Activated CD8-positive, alpha-beta T cell treated with anti-CD3 and anti-CD28 coated beads for 36 hours (primary cell): ENCODE data around the gene NUAK2. TPM values are rescaled to one million over a fixed set of nuclear protein-coding genes. Genes with fewer than 3 reads are reported as not detected.

Source experiments
- ATAC-seq: fragments of 200-7000 bp; cut with Tn5 transposase; one replicate; pipeline ENCODE4 v1.10.0; 2021; ENCODE audit warnings: mild to moderate bottlenecking, moderate library complexity
- CTCF ChIA-PET: fragments of 350-600 bp; sonication (Branson Sonifier 250); formaldehyde crosslinking; loops from one replicate; lab custom pipeline; 2021; ENCODE audit warnings: antibody characterized with exemption; lab: Charles Lee
- POLR2A ChIA-PET: fragments of 350-600 bp; sonication (Branson Sonifier 250); formaldehyde crosslinking; loops from one replicate; lab custom pipeline; 2021; ENCODE audit warnings: antibody characterized with exemption; lab: Charles Lee
- DNase-seq: peaks from one replicate; pipeline ENCODE4 v3.0.0-alpha.2; 2020
- H3K27ac Mint-ChIP-seq: one replicate; pipeline ENCODE4 v1.8.0; 2021; ENCODE audit warnings: mild to moderate bottlenecking, mixed read lengths
- H3K27me3 Mint-ChIP-seq: one replicate; pipeline ENCODE4 v1.8.0; 2021; ENCODE audit warnings: mixed read lengths
- H3K36me3 Mint-ChIP-seq: one replicate; pipeline ENCODE4 v1.8.0; 2021; ENCODE audit warnings: low read depth, mixed read lengths
- H3K4me1 Mint-ChIP-seq: one replicate; pipeline ENCODE4 v1.8.0; 2021; ENCODE audit warnings: low read depth, mixed read lengths
- H3K4me3 Mint-ChIP-seq: one replicate; pipeline ENCODE4 v1.8.0; 2021; ENCODE audit warnings: mild to moderate bottlenecking, moderate library complexity, mixed read lengths
- H3K9me3 Mint-ChIP-seq: one replicate; pipeline ENCODE4 v1.8.0; 2021; ENCODE audit warnings: mixed read lengths
- intact Hi-C: fragments of 100-400 bp; cut with micrococcal nuclease; formaldehyde crosslinking; loops from one replicate; pipeline ENCODE4 v1.10.0; 2022
- total RNA-seq, 2 experiments: library from RNA; stranded (reverse); gene quantifications; one replicate each; pipeline ENCODE4 v1.2.3, GENCODE V29; 2021
- TF ChIP-seq, protein P1 (sequence below): fragments of 200-600 bp; IDR thresholded peaks from one replicate; pipeline ENCODE4 v1.8.0; 2022; ENCODE audit warnings: antibody characterized with exemption, mild to moderate bottlenecking

Gene NUAK2
- total RNA-seq, 2 experiments from 2014 or later: 1.9 TPM

DNA sequence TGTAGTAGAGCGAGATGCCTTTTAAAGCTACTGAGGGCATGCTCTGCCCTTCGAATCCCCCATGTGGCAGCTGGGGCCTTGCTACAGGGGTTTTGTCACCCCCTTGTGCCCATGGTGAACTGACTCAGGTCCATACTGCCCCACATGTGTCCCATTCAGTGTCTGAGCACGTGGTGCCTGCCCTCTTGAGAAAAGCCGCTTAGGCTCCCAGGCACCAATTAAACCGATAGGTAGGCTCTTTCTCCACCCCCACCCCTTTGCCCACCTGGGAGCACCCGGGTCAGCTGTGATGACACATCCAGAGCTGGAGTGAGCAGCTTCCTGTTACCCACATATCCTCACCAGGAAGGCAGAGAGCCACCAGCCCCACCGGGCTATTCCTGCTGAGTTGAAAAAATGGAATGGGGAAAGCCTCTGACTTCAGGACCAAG, 63.3 kb downstream of the NUAK2 start:
- Mint-ChIP-seq H3K36me3 (peaks cover 2% of the 10 kb centered on the region), H3K27me3 (no peaks in the 10 kb centered on the region), H3K9me3 (no peaks in the 10 kb centered on the region), H3K4me1 (peaks cover 27% of the 10 kb centered on the region), H3K27ac (no peak overlapping the region), H3K4me3 (no peak overlapping the region)
- POLR2A ChIA-PET: interaction anchor here (0.6 to 1.3 kb wide), 3 partner anchors 16 to 650 kb away, joined by 3 to 4 read pairs (median 3); no protein-coding TSS in a partner anchor
- CTCF ChIA-PET: interaction anchor here (1.0 to 14.2 kb wide), 8 partner anchors 13 to 269 kb away, joined by 3 to 411 read pairs (median 8); partner anchors contain the start of gene TMCC2
- TF ChIP-seq, protein P1, sequence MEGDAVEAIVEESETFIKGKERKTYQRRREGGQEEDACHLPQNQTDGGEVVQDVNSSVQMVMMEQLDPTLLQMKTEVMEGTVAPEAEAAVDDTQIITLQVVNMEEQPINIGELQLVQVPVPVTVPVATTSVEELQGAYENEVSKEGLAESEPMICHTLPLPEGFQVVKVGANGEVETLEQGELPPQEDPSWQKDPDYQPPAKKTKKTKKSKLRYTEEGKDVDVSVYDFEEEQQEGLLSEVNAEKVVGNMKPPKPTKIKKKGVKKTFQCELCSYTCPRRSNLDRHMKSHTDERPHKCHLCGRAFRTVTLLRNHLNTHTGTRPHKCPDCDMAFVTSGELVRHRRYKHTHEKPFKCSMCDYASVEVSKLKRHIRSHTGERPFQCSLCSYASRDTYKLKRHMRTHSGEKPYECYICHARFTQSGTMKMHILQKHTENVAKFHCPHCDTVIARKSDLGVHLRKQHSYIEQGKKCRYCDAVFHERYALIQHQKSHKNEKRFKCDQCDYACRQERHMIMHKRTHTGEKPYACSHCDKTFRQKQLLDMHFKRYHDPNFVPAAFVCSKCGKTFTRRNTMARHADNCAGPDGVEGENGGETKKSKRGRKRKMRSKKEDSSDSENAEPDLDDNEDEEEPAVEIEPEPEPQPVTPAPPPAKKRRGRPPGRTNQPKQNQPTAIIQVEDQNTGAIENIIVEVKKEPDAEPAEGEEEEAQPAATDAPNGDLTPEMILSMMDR: no peak
- DNase-seq: no peak
- ATAC-seq: no peak
- intact Hi-C loops: loop anchor here (5.0 to 10.0 kb wide), 2 partner anchors 133 to 281 kb away; partner anchors contain the start of gene RBBP5

DNA sequence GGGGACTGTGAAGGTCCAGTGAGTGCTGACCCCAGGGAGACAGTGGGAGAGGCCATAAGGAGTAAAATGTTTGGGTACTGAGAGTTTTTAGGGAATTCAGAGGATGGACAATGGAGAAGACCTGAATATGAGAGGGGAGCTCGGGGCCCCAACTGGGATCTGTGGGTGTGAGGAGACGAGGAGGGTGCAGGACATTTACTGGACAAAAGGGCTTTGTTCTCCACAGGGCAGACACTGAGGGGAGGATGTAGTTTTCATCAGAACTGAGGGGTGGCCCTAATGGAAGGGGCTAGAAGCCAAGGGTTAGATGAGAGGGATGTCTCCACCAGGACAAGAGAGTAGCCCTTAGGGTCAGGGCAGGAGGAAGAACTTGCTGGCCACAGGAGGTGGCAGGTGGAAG, 63.8 kb downstream of the NUAK2 start:
- no peaks in the 10 kb centered on the region for H3K27me3 Mint-ChIP-seq
- no peak for ATAC-seq
- CTCF ChIA-PET: interaction anchor here (1.0 to 14.2 kb wide), 8 partner anchors 14 to 268 kb away, joined by 3 to 411 read pairs (median 6); partner anchors contain the start of gene TMCC2
- TF ChIP-seq, protein P1: no peak
- POLR2A ChIA-PET: interaction anchor here (0.7 kb wide), 1 partner anchor 28 kb away, joined by 4 read pairs; no protein-coding TSS in a partner anchor
- no peak overlapping the region for H3K4me3 Mint-ChIP-seq
- no peak for DNase-seq
- H3K4me1 Mint-ChIP-seq: peaks cover 23% of the 10 kb centered on the region
- H3K27ac Mint-ChIP-seq: no peak overlapping the region
- H3K9me3 Mint-ChIP-seq: no peaks in the 10 kb centered on the region
- intact Hi-C loops: loop anchor here (2.0 to 10.0 kb wide), 3 partner anchors 29 to 280 kb away; partner anchors contain the start of gene RBBP5
- peaks cover 2% of the 10 kb centered on the region for H3K36me3 Mint-ChIP-seq

DNA sequence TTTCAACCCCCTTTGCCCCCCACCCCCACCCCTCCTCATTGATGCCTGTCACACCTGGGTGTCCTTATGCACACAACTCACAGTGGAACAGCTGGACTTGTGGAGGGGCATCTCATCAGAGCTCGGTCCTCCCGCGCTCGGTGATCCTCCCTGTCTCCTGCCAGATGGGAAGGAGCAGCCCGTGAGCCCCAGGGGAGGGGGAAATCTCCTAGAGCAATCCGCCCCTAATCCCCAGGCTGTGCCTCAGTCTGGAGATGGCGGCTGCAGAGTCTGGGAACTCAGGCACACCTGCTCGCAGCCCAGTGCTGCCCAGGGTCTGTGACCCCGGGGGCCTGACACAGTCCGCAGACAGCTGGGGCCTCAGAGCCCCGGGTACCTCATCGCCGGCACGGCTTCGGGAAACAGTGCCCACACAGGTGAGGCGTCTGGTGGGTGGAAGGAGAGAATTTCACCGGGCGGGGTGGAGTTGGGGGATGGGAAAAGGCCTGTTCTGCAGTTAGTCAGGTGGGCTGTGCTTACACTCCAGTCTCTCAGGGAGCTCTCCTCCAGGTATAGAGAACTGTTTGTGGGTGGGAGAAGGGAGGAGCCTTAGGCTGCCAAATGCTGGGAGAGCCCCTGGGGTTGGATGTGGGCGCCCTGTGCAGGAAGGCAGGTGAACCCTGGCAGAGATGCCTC, 64.5 kb downstream of the NUAK2 start:
- no peaks in the 10 kb centered on the region for H3K27me3 Mint-ChIP-seq
- no peak for ATAC-seq
- ChIA-PET POLR2A (interaction anchor here (1.4 to 2.0 kb wide), 3 partner anchors 14 to 98 kb away, joined by 3 to 21 read pairs (median 9); partner anchors contain the start of gene TMCC2), CTCF (interaction anchor here (0.6 to 14.2 kb wide), 50 partner anchors 9 to 280 kb away, joined by 3 to 411 read pairs (median 6); partner anchors contain the start of genes RBBP5 and TMCC2)
- H3K36me3 Mint-ChIP-seq: no peaks in the 10 kb centered on the region
- no peak for DNase-seq
- H3K4me1 Mint-ChIP-seq: peaks cover 18% of the 10 kb centered on the region
- intact Hi-C loops: loop anchor here (2.0 to 10.0 kb wide), 3 partner anchors 28 to 280 kb away; partner anchors contain the start of gene RBBP5
- TF ChIP-seq, protein P1: no peak
- H3K27ac Mint-ChIP-seq: no peak overlapping the region
- no peaks in the 10 kb centered on the region for H3K9me3 Mint-ChIP-seq
- no peak overlapping the region for H3K4me3 Mint-ChIP-seq

DNA sequence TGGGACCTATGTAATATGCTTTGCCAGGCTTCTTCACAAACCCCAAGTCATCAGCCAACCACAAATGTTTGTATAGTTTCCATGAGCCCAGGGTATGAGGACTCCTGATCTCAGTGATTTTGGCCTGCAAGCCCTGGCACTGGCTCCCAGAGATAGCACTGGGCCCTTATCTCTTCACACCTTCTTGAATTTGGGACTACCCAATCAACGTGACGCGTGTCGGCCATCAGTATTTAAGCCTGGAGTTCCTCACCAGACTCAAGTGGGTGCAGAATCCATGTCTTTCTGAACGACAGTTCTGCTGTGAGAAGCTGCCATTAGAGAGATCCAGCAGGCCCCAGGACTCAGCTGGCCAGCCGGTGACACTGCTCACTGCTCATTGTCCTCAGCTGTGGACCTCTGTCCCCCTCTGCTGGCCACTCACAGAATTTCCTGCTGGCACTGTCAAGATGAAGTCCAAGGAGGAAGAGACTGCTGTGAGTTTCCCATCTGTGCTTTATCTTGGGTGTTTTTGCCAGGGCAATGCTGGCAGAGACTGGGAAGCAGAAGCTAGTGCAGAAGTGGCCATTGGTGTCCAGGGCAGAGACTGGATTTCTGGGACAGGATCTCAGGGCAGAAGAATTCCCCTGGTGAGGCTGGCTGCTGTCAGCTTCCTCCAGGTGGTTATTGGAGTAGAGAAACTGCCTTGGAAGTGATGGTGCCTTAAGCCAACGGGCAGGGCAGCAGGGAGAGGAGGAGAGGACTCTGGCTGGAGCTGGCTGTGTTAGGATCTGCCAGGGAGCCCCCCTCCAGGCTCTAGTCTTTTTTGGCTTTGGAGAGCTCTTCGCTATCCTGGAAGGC, 65.4 kb downstream of the NUAK2 start:
- H3K4me1 Mint-ChIP-seq: peaks cover 9% of the 10 kb centered on the region
- DNase-seq: peak; percentile 93
- intact Hi-C loops: loop anchor here (2.0 to 10.0 kb wide), 3 partner anchors 27 to 279 kb away; partner anchors contain the start of gene RBBP5
- H3K27ac Mint-ChIP-seq: no peak overlapping the region
- TF ChIP-seq, protein P1: peak; percentile 97
- ChIA-PET POLR2A (interaction anchor here (1.0 to 2.0 kb wide), 4 partner anchors 13 to 102 kb away, joined by 3 to 21 read pairs (median 6); partner anchors contain the start of gene TMCC2), CTCF (interaction anchor here (0.6 to 14.2 kb wide), 64 partner anchors 10 to 281 kb away, joined by 3 to 411 read pairs (median 4); partner anchors contain the start of genes RBBP5 and TMCC2)
- H3K27me3 Mint-ChIP-seq: no peaks in the 10 kb centered on the region
- H3K4me3 Mint-ChIP-seq: no peak overlapping the region
- ATAC-seq: peak; percentile 97
- H3K9me3 Mint-ChIP-seq: no peaks in the 10 kb centered on the region
- no peaks in the 10 kb centered on the region for H3K36me3 Mint-ChIP-seq

Other genes starting within 250 kb of the NUAK2 start
- 1 to 10 TPM; 2.5 to 2.6 TPM for gene TMEM81, start 237.3 kb downstream of the NUAK2 start, total RNA-seq
- gene RBBP5, start 199.8 kb downstream of the NUAK2 start, total RNA-seq: 10 to 100 TPM; 18.8 to 21.6 TPM
- gene DSTYK, start 110.0 kb downstream of the NUAK2 start, total RNA-seq: 10 to 100 TPM; 10.0 to 10.7 TPM
- gene TMCC2, start 93.8 kb downstream of the NUAK2 start, total RNA-seq: 1 to 10 TPM; 6.6 to 7.1 TPM
- gene KLHDC8A, start 35.2 kb upstream of the NUAK2 start, total RNA-seq: not detected
- gene LEMD1, start 100.3 kb upstream of the NUAK2 start, total RNA-seq: under 1 TPM; 0.58 to 0.81 TPM
- gene BLACAT1, start 134.3 kb upstream of the NUAK2 start, total RNA-seq: under 1 TPM in 1 of 2 experiments, not detected in 1; 0.13 TPM
- 10 to 100 TPM in 1 of 2 experiments, 1 to 10 TPM in 1; 8.4 to 10.4 TPM for gene CDK18, start 182.9 kb upstream of the NUAK2 start, total RNA-seq